ENCODE data around the gene PDZD7.
A peak's percentile ranks its signal among the peaks of the same experiment; 100 is the strongest.

Gene PDZD7

DNA sequence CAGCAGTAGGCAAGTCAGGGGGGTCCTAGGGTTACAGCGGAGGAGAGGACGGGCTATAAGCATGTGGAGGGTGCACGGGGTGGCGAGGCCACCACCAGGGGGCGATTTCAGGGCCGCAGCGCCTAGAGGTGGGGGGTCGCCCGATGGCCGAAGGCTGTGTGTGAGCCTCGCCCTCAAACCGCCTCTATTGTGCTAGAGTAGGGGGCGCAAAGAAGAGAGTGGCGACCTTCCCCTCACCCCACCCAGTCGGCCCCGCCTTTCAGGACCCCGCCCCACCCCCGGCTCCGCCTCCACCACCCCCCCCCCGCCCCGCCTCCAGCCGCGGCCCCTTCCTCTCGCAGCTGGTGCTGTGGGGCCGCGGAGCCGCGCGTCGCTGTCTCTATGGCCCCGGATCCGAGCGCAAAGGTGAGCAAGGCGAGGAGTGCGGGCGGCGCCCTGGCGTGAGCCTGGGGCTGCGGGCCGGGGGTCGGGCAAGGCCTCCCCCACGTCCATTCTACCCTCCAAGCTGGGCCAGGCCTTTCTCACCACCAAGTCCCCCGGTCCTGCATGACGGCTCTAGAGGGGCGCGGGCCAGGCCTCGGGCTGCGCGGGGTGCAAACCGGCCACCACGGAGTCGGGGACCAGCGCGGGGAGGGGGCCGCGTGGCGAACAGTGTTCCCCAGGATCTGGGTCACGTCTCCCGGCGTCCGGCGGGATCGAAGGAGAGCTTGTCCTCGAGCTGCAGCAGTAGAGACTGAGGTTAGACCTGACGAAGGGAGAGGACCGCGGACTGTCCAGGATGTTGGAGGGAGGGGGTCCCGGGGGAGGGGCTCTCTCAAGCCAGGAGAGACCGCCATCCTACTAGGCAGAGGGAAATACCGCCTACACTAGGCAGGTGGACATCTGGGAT lies 61.5 kb downstream of the PDZD7 start, which contains the start of gene SEMA4G:
Gene SEMA4G (plus strand): TSS at position 318 of the 889 bp plus-strand sequence. CDS start 3,409 bp downstream, outside the sequence.
- H3K27me3 ChIP-seq (ENCODE audit: control insufficient read depth, insufficient read depth, low read length) = peaks cover 5% of the 10 kb centered on the region; the same call in 1 of the 2 replicates
- H3K9ac ChIP-seq (ENCODE audit: low read length) = peak within 1 kb of the TSS; percentile 56
- H3K4me1 ChIP-seq (ENCODE audit: control insufficient read depth, insufficient read depth, low read length) = peaks cover 26% of the 10 kb centered on the region
- H3K9me3 ChIP-seq (ENCODE audit: control insufficient read depth, insufficient read depth, low read depth, low read length) = no peaks in the 10 kb centered on the region
- peak within 1 kb of the TSS; percentile 71 for H3K4me3 ChIP-seq (ENCODE audit: low read depth, low read length)
- no peak within 1 kb of the TSS for H3K27ac ChIP-seq (ENCODE audit: low read depth, low read length)
- 0 out of 2 replicates have a peak, but pooled peaks cover 5% of the 10 kb centered on the region for H3K36me3 ChIP-seq (ENCODE audit: control insufficient read depth, insufficient read depth, low read length)

- no peak overlapping the region for H3K27ac ChIP-seq (ENCODE audit: low read depth, low read length)
- peaks cover 5% of the 10 kb centered on the region; the same call in 1 of the 2 replicates for H3K27me3 ChIP-seq (ENCODE audit: control insufficient read depth, insufficient read depth, low read length)
- H3K9ac ChIP-seq (ENCODE audit: low read length) = peak overlapping the region; percentile 56
- peak overlapping the region; percentile 71 for H3K4me3 ChIP-seq (ENCODE audit: low read depth, low read length)
- H3K9me3 ChIP-seq (ENCODE audit: control insufficient read depth, insufficient read depth, low read depth, low read length) = no peaks in the 10 kb centered on the region
- H3K4me1 ChIP-seq (ENCODE audit: control insufficient read depth, insufficient read depth, low read length) = peaks cover 26% of the 10 kb centered on the region
- H3K36me3 ChIP-seq (ENCODE audit: control insufficient read depth, insufficient read depth, low read length) = 0 out of 2 replicates have a peak, but pooled peaks cover 5% of the 10 kb centered on the region
Observed at GRCh38 chr10:100968863-100969186, 62.1 kb downstream of the PDZD7 start.

- Histone ChIP-seq H3K9ac (ENCODE audit: low read length) (no peak overlapping the region), H3K9me3 (ENCODE audit: control insufficient read depth, insufficient read depth, low read depth, low read length) (no peaks in the 10 kb centered on the region), H3K4me1 (ENCODE audit: control insufficient read depth, insufficient read depth, low read length) (peaks cover 26% of the 10 kb centered on the region), H3K36me3 (ENCODE audit: control insufficient read depth, insufficient read depth, low read length) (peaks cover 5% of the 10 kb centered on the region; the same call in 1 of the 2 replicates), H3K27ac (ENCODE audit: low read depth, low read length) (no peak overlapping the region), H3K4me3 (ENCODE audit: low read depth, low read length) (peak overlapping the region; percentile 71), H3K27me3 (ENCODE audit: control insufficient read depth, insufficient read depth, low read length) (peaks cover 5% of the 10 kb centered on the region; the same call in 1 of the 2 replicates)
Observed at GRCh38 chr10:100968062-100968736, 62.7 kb downstream of the PDZD7 start.

- no peak overlapping the region for H3K27ac ChIP-seq (ENCODE audit: low read depth, low read length)
- peaks cover 13% of the 10 kb centered on the region for H3K36me3 ChIP-seq (ENCODE audit: control insufficient read depth, insufficient read depth, low read length)
Observed at GRCh38 chr10:100967332-100967731, 63.6 kb downstream of the PDZD7 start.

DNA sequence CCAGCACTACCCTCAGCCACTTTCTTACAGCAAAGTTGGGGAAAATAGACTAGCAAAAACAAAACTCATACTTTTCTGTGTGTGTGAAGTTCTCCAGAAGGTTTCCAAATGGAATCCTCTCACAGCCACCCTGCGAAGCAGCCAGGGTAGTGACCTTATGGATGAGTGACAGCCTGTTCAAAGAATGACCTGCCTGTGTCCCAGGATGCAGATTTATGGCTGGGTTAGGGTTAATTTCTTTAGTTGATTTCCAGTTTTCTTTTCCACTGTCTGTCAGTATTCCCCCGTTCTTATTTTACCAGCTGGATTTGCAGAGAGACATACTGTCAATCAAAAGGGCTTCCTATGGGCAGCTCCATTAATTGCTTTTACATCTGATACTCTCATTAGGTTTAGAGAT lies 64.0 kb downstream of the PDZD7 start:
- Histone ChIP-seq H3K27me3 (ENCODE audit: control insufficient read depth, insufficient read depth, low read length) (peaks cover 5% of the 10 kb centered on the region; the same call in 1 of the 2 replicates), H3K9ac (ENCODE audit: low read length) (no peak overlapping the region), H3K36me3 (ENCODE audit: control insufficient read depth, insufficient read depth, low read length) (peaks cover 17% of the 10 kb centered on the region), H3K9me3 (ENCODE audit: control insufficient read depth, insufficient read depth, low read depth, low read length) (no peaks in the 10 kb centered on the region), H3K4me3 (ENCODE audit: low read depth, low read length) (no peak overlapping the region), H3K4me1 (ENCODE audit: control insufficient read depth, insufficient read depth, low read length) (peaks cover 20% of the 10 kb centered on the region), H3K27ac (ENCODE audit: low read depth, low read length) (no peak overlapping the region)

More at GRCh38 chr10:100967332-100967731, 63.6 kb downstream of the PDZD7 start:
- Histone ChIP-seq H3K4me1 (ENCODE audit: control insufficient read depth, insufficient read depth, low read length) (peaks cover 24% of the 10 kb centered on the region), H3K9me3 (ENCODE audit: control insufficient read depth, insufficient read depth, low read depth, low read length) (no peaks in the 10 kb centered on the region), H3K4me3 (ENCODE audit: low read depth, low read length) (no peak overlapping the region), H3K27me3 (ENCODE audit: control insufficient read depth, insufficient read depth, low read length) (peaks cover 5% of the 10 kb centered on the region; the same call in 1 of the 2 replicates), H3K9ac (ENCODE audit: low read length) (no peak overlapping the region)

GRCh38 chr10:100965820-100966219 lies 65.1 kb downstream of the PDZD7 start:
- peaks cover 5% of the 10 kb centered on the region; the same call in 1 of the 2 replicates for H3K27me3 ChIP-seq (ENCODE audit: control insufficient read depth, insufficient read depth, low read length)
- H3K27ac ChIP-seq (ENCODE audit: low read depth, low read length) = no peak overlapping the region
- H3K36me3 ChIP-seq (ENCODE audit: control insufficient read depth, insufficient read depth, low read length) = peaks cover 22% of the 10 kb centered on the region
- peaks cover 12% of the 10 kb centered on the region for H3K4me1 ChIP-seq (ENCODE audit: control insufficient read depth, insufficient read depth, low read length)
- no peaks in the 10 kb centered on the region for H3K9me3 ChIP-seq (ENCODE audit: control insufficient read depth, insufficient read depth, low read depth, low read length)
- no peak overlapping the region for H3K9ac ChIP-seq (ENCODE audit: low read length)
- H3K4me3 ChIP-seq (ENCODE audit: low read depth, low read length) = no peak overlapping the region

- H3K27ac ChIP-seq (ENCODE audit: low read depth, low read length) = no peak overlapping the region
- peaks cover 3% of the 10 kb centered on the region for H3K4me1 ChIP-seq (ENCODE audit: control insufficient read depth, insufficient read depth, low read length)
- H3K9me3 ChIP-seq (ENCODE audit: control insufficient read depth, insufficient read depth, low read depth, low read length) = no peaks in the 10 kb centered on the region
- H3K36me3 ChIP-seq (ENCODE audit: control insufficient read depth, insufficient read depth, low read length) = peaks cover 39% of the 10 kb centered on the region
- peaks cover 5% of the 10 kb centered on the region; the same call in 1 of the 2 replicates for H3K27me3 ChIP-seq (ENCODE audit: control insufficient read depth, insufficient read depth, low read length)
- H3K9ac ChIP-seq (ENCODE audit: low read length) = no peak overlapping the region
- H3K4me3 ChIP-seq (ENCODE audit: low read depth, low read length) = no peak overlapping the region
Observed at GRCh38 chr10:100963826-100964225, 67.1 kb downstream of the PDZD7 start.

DNA sequence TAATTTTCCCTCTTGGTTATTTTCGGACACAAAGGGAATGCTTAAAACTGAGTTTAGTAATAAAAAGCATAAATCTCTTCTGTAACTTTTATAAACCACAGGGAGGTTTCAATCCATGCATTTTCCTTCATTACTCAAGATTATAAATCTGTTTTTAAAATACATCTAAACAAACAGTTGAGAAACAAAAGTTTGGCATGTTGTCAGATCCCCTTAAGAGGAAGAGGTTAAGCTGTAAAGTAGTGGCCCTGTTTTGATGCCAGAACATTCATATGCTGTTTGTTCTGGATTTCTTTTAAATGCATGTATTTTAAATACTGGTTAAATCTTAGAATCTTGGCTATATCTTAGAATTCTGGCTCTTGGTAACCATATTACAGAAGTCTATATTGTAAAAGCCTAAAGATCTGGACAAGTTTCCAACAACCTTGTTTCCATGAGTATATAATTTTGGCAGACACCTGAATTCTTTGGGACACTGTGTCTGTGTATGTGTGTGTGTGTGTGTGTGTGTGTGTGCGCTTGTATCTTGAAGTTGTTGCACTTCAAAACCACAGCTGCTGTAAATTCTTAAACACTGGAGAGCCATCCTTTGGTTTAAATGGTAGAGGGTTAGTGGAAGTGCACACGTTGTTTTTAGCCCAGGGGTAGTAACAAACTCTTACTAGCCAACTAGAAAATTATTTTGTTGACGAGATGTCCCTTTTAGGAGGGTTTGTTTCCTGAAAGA lies 68.4 kb downstream of the PDZD7 start:
- peaks cover 48% of the 10 kb centered on the region for H3K36me3 ChIP-seq (ENCODE audit: control insufficient read depth, insufficient read depth, low read length)
- no peaks in the 10 kb centered on the region for H3K4me1 ChIP-seq (ENCODE audit: control insufficient read depth, insufficient read depth, low read length)
- H3K4me3 ChIP-seq (ENCODE audit: low read depth, low read length) = no peak overlapping the region
- no peak overlapping the region for H3K9ac ChIP-seq (ENCODE audit: low read length)
- H3K9me3 ChIP-seq (ENCODE audit: control insufficient read depth, insufficient read depth, low read depth, low read length) = no peaks in the 10 kb centered on the region
- H3K27me3 ChIP-seq (ENCODE audit: control insufficient read depth, insufficient read depth, low read length) = no peaks in the 10 kb centered on the region
- H3K27ac ChIP-seq (ENCODE audit: low read depth, low read length) = no peak overlapping the region

GRCh38 chr10:100960251-100960650 lies 70.7 kb downstream of the PDZD7 start:
- Histone ChIP-seq H3K9me3 (ENCODE audit: control insufficient read depth, insufficient read depth, low read depth, low read length) (no peaks in the 10 kb centered on the region), H3K4me1 (ENCODE audit: control insufficient read depth, insufficient read depth, low read length) (no peaks in the 10 kb centered on the region), H3K4me3 (ENCODE audit: low read depth, low read length) (no peak overlapping the region), H3K27ac (ENCODE audit: low read depth, low read length) (no peak overlapping the region), H3K36me3 (ENCODE audit: control insufficient read depth, insufficient read depth, low read length) (peaks cover 55% of the 10 kb centered on the region), H3K9ac (ENCODE audit: low read length) (no peak overlapping the region), H3K27me3 (ENCODE audit: control insufficient read depth, insufficient read depth, low read length) (no peaks in the 10 kb centered on the region)

Measured in HUES6 (cell line).